ENCODE measurements around the gene TBCD.

The TBCD gene

GRCh38 chr17:82751571-82752370 is at the start of gene TBCD:
TSS of gene TBCD (plus strand) at chr17:82752065. CDS start at chr17:82752194, 129 bp downstream.
- Histone ChIP-seq H3K4me1 (ENCODE audit: control insufficient read depth, insufficient read depth, low read length) (peaks cover 5% of the 10 kb centered on the region; the same call in 1 of the 2 replicates), H3K27me3 (ENCODE audit: control insufficient read depth, insufficient read depth, low read length) (no peaks in the 10 kb centered on the region), H3K9me3 (ENCODE audit: control insufficient read depth, insufficient read depth, low read length) (no peaks in the 10 kb centered on the region), H3K27ac (ENCODE audit: low read length) (no peak within 1 kb of the TSS), H3K36me3 (ENCODE audit: control insufficient read depth, insufficient read depth, low read length) (no peaks in the 10 kb centered on the region; the same call in 1 of the 2 replicates), H3K4me3 (ENCODE audit: low read length) (peak within 1 kb of the TSS; percentile 93)
- no CpG with 5 or more reads among the region's 114 CpGs for WGBS (ENCODE audit: insufficient coverage, insufficient read length)
- no peak for DNase-seq (ENCODE audit: low read depth, low spot score)

GRCh38 chr17:82702231-82702927 is 49.5 kb upstream of the TBCD start:
- WGBS (ENCODE audit: insufficient coverage, insufficient read length) = no CpG with 5 or more reads among the region's 20 CpGs
- peaks cover 4% of the 10 kb centered on the region; the same call in 1 of the 2 replicates for H3K27me3 ChIP-seq (ENCODE audit: control insufficient read depth, insufficient read depth, low read length)

GRCh38 chr17:82703036-82703745 is 48.7 kb upstream of the TBCD start:
- H3K9me3 ChIP-seq (ENCODE audit: control insufficient read depth, insufficient read depth, low read length) = no peaks in the 10 kb centered on the region
- H3K36me3 ChIP-seq (ENCODE audit: control insufficient read depth, insufficient read depth, low read length) = no peaks in the 10 kb centered on the region
- H3K4me3 ChIP-seq (ENCODE audit: low read length) = no peak overlapping the region
- DNase-seq (ENCODE audit: low read depth, low spot score) = no peak
- no peaks in the 10 kb centered on the region; the same call in 1 of the 2 replicates for H3K27me3 ChIP-seq (ENCODE audit: control insufficient read depth, insufficient read depth, low read length)
- no peak overlapping the region for H3K27ac ChIP-seq (ENCODE audit: low read length)
- WGBS (ENCODE audit: insufficient coverage, insufficient read length) = no CpG with 5 or more reads among the region's 26 CpGs
- peaks cover 3% of the 10 kb centered on the region for H3K4me1 ChIP-seq (ENCODE audit: control insufficient read depth, insufficient read depth, low read length)

More at GRCh38 chr17:82702231-82702927, 49.5 kb upstream of the TBCD start:
- Histone ChIP-seq H3K4me1 (ENCODE audit: control insufficient read depth, insufficient read depth, low read length) (peaks cover 3% of the 10 kb centered on the region), H3K4me3 (ENCODE audit: low read length) (no peak overlapping the region), H3K36me3 (ENCODE audit: control insufficient read depth, insufficient read depth, low read length) (no peaks in the 10 kb centered on the region), H3K27ac (ENCODE audit: low read length) (no peak overlapping the region), H3K9me3 (ENCODE audit: control insufficient read depth, insufficient read depth, low read length) (no peaks in the 10 kb centered on the region)
- no peak for DNase-seq (ENCODE audit: low read depth, low spot score)

- Histone ChIP-seq H3K27ac (ENCODE audit: low read length) (no peak overlapping the region), H3K4me1 (ENCODE audit: control insufficient read depth, insufficient read depth, low read length) (peaks cover 2% of the 10 kb centered on the region), H3K4me3 (ENCODE audit: low read length) (no peak overlapping the region)
Observed at GRCh38 chr17:82703935-82704865, 47.7 kb upstream of the TBCD start.

GRCh38 chr17:82704886-82705285 is 47.0 kb upstream of the TBCD start:
- no peaks in the 10 kb centered on the region for H3K9me3 ChIP-seq (ENCODE audit: control insufficient read depth, insufficient read depth, low read length)
- H3K36me3 ChIP-seq (ENCODE audit: control insufficient read depth, insufficient read depth, low read length) = no peaks in the 10 kb centered on the region
- no CpG with 5 or more reads among the region's 13 CpGs for WGBS (ENCODE audit: insufficient coverage, insufficient read length)
- H3K27ac ChIP-seq (ENCODE audit: low read length) = no peak overlapping the region
- DNase-seq (ENCODE audit: low read depth, low spot score) = no peak
- no peaks in the 10 kb centered on the region for H3K27me3 ChIP-seq (ENCODE audit: control insufficient read depth, insufficient read depth, low read length)
- no peak overlapping the region for H3K4me3 ChIP-seq (ENCODE audit: low read length)
- H3K4me1 ChIP-seq (ENCODE audit: control insufficient read depth, insufficient read depth, low read length) = no peaks in the 10 kb centered on the region; the same call in 1 of the 2 replicates

More at GRCh38 chr17:82703935-82704865, 47.7 kb upstream of the TBCD start:
- Histone ChIP-seq H3K36me3 (ENCODE audit: control insufficient read depth, insufficient read depth, low read length) (no peaks in the 10 kb centered on the region), H3K9me3 (ENCODE audit: control insufficient read depth, insufficient read depth, low read length) (no peaks in the 10 kb centered on the region), H3K27me3 (ENCODE audit: control insufficient read depth, insufficient read depth, low read length) (no peaks in the 10 kb centered on the region; the same call in 1 of the 2 replicates)
- WGBS (ENCODE audit: insufficient coverage, insufficient read length) = 100% methylated on average over 1 of the region's 38 CpGs
- no peak for DNase-seq (ENCODE audit: low read depth, low spot score)

- H3K4me1 ChIP-seq (ENCODE audit: control insufficient read depth, insufficient read depth, low read length) = no peaks in the 10 kb centered on the region; the same call in 1 of the 2 replicates
- no CpG with 5 or more reads among the region's 18 CpGs for WGBS (ENCODE audit: insufficient coverage, insufficient read length)
Observed at GRCh38 chr17:82705756-82706155, 46.1 kb upstream of the TBCD start.

GRCh38 chr17:82709024-82709675 is 42.7 kb upstream of the TBCD start:
- H3K4me1 ChIP-seq (ENCODE audit: control insufficient read depth, insufficient read depth, low read length) = no peaks in the 10 kb centered on the region; the same call in 1 of the 2 replicates
- H3K4me3 ChIP-seq (ENCODE audit: low read length) = no peak overlapping the region
- no peak overlapping the region for H3K27ac ChIP-seq (ENCODE audit: low read length)
- no CpG with 5 or more reads among the region's 9 CpGs for WGBS (ENCODE audit: insufficient coverage, insufficient read length)
- H3K36me3 ChIP-seq (ENCODE audit: control insufficient read depth, insufficient read depth, low read length) = no peaks in the 10 kb centered on the region
- DNase-seq (ENCODE audit: low read depth, low spot score) = no peak
- H3K9me3 ChIP-seq (ENCODE audit: control insufficient read depth, insufficient read depth, low read length) = no peaks in the 10 kb centered on the region
- H3K27me3 ChIP-seq (ENCODE audit: control insufficient read depth, insufficient read depth, low read length) = no peaks in the 10 kb centered on the region

More at GRCh38 chr17:82705756-82706155, 46.1 kb upstream of the TBCD start:
- Histone ChIP-seq H3K9me3 (ENCODE audit: control insufficient read depth, insufficient read depth, low read length) (no peaks in the 10 kb centered on the region), H3K4me3 (ENCODE audit: low read length) (no peak overlapping the region), H3K36me3 (ENCODE audit: control insufficient read depth, insufficient read depth, low read length) (no peaks in the 10 kb centered on the region), H3K27me3 (ENCODE audit: control insufficient read depth, insufficient read depth, low read length) (no peaks in the 10 kb centered on the region), H3K27ac (ENCODE audit: low read length) (no peak overlapping the region)
- no peak for DNase-seq (ENCODE audit: low read depth, low spot score)

GRCh38 chr17:82709676-82710498 is 42.0 kb upstream of the TBCD start:
- H3K4me1 ChIP-seq (ENCODE audit: control insufficient read depth, insufficient read depth, low read length) = no peaks in the 10 kb centered on the region
- no peaks in the 10 kb centered on the region for H3K9me3 ChIP-seq (ENCODE audit: control insufficient read depth, insufficient read depth, low read length)
- no peak overlapping the region for H3K27ac ChIP-seq (ENCODE audit: low read length)
- no peak overlapping the region for H3K4me3 ChIP-seq (ENCODE audit: low read length)
- DNase-seq (ENCODE audit: low read depth, low spot score) = no peak
- no CpG with 5 or more reads among the region's 25 CpGs for WGBS (ENCODE audit: insufficient coverage, insufficient read length)
- no peaks in the 10 kb centered on the region for H3K36me3 ChIP-seq (ENCODE audit: control insufficient read depth, insufficient read depth, low read length)
- no peaks in the 10 kb centered on the region for H3K27me3 ChIP-seq (ENCODE audit: control insufficient read depth, insufficient read depth, low read length)

Data from iPS DF 6.9 (cell line).